ENCODE data around the gene ELAVL2.

- TF ChIP-seq CTCF (IDR thresholded peaks at IDR 0.05) (no peak), POLR2A (IDR thresholded peaks at IDR 0.05) (no peak)
Observed at GRCh38 chr9:23682352-23682751, 143.7 kb downstream of the ELAVL2 start.

Data from Peyer's patch (tissue), 4 donors.